DND-41 (cell line): ENCODE measurements around the gene MYOM3.

Experiments
- ATAC-seq: fragments of 200-7000 bp; cut with Tn5 transposase; 3 replicates; pipeline ENCODE4 v1.9.1; 2021; ENCODE audit warnings: low read depth; ENCODE audit not compliant: insufficient read depth
- DNase-seq: peaks from one replicate; pipeline ENCODE4 v3.0.0-alpha.2; 2020
- H2AFZ ChIP-seq: 2 replicates; pipeline ENCODE4 v1.6.0; 2012; ENCODE audit warnings: low read depth, low read length
- H3K27ac ChIP-seq: 2 replicates; pipeline ENCODE4 v1.5.1; 2012; ENCODE audit warnings: low read length, inconsistent platforms
- H3K27me3 ChIP-seq: fragments of 200-600 bp; sonication (generic); 2 replicates; pipeline ENCODE4 v1.6.0; 2012; ENCODE audit warnings: low read length, mild to moderate bottlenecking, inconsistent platforms; ENCODE audit not compliant: insufficient read depth, poor library complexity
- H3K36me3 ChIP-seq: 2 replicates; pipeline ENCODE4 v1.5.1; 2012; ENCODE audit warnings: low read length, inconsistent platforms; ENCODE audit not compliant: insufficient read depth
- H3K4me1 ChIP-seq: 2 replicates; pipeline ENCODE4 v1.5.1; 2012; ENCODE audit warnings: mild to moderate bottlenecking, low read length; ENCODE audit not compliant: insufficient read depth
- H3K4me2 ChIP-seq: 2 replicates; pipeline ENCODE4 v1.6.0; 2012; ENCODE audit warnings: mild to moderate bottlenecking, moderate library complexity, low read length, inconsistent platforms; ENCODE audit not compliant: insufficient read depth
- H3K4me3 ChIP-seq, 2 experiments: fragments of 200-600 bp in 1 of 2; shearing (Covaris generic) in 1 of 2; 2 replicates each; pipeline ENCODE4 v1.5.1; 2012 to 2016; ENCODE audit warnings: inconsistent platforms in 2 of 2, low read length in 2 of 2, mild to moderate bottlenecking in 2 of 2, low read depth in 1 of 2, moderate library complexity in 1 of 2
- H3K79me2 ChIP-seq: 2 replicates; pipeline ENCODE4 v1.6.0; 2012; ENCODE audit warnings: low read length, inconsistent platforms; ENCODE audit not compliant: insufficient read depth
- H3K9ac ChIP-seq: 2 replicates; pipeline ENCODE4 v1.6.0; 2012; ENCODE audit warnings: low read depth, mild to moderate bottlenecking, inconsistent platforms, low read length, moderate library complexity
- H3K9me3 ChIP-seq: 2 replicates; pipeline ENCODE4 v1.5.1; 2012; ENCODE audit warnings: low read length, moderate library complexity, mild to moderate bottlenecking, inconsistent platforms; ENCODE audit not compliant: insufficient read depth, severe bottlenecking
- H4K20me1 ChIP-seq: 2 replicates; pipeline ENCODE4 v1.6.0; 2012; ENCODE audit warnings: low read length; ENCODE audit not compliant: insufficient read depth
- CTCF ChIP-seq: IDR thresholded peaks from 2 replicates; pipeline ENCODE4 v1.5.1; 2012; ENCODE audit warnings: borderline replicate concordance, low read length, moderate library complexity, mild to moderate bottlenecking; ENCODE audit not compliant: poor library complexity, severe bottlenecking; ENCODE audit errors: extremely low read depth
- EZH2 ChIP-seq: IDR thresholded peaks from 3 replicates; pipeline ENCODE4 v1.6.1; 2012; ENCODE audit warnings: borderline replicate concordance, low read depth, mild to moderate bottlenecking, moderate library complexity, low read length, inconsistent platforms; ENCODE audit not compliant: severe bottlenecking

Gene MYOM3

GRCh38 chr1:24113641-24114033, 1.7 kb upstream of the MYOM3 start:
- Histone ChIP-seq H3K36me3 (no peaks in the 10 kb centered on the region), H3K79me2 (no peaks in the 10 kb centered on the region), H3K9ac (no peak overlapping the region), H3K4me3 (no peak overlapping the region), H3K27me3 (peaks cover 35% of the 10 kb centered on the region), H2AFZ (no peak overlapping the region), H3K9me3 (no peaks in the 10 kb centered on the region), H4K20me1 (no peaks in the 10 kb centered on the region; the same call in none of the 2 replicates), H3K27ac (no peak overlapping the region), H3K4me2 (no peak overlapping the region), H3K4me1 (no peaks in the 10 kb centered on the region)
- no peak for DNase-seq
- TF ChIP-seq CTCF (no peak), EZH2 (no peak)
- ATAC-seq = no peak

- DNase-seq (no peak), ATAC-seq (no peak)
- Histone ChIP-seq H3K4me1 (no peaks in the 10 kb centered on the region), H3K27ac (no peak overlapping the region), H3K9me3 (no peaks in the 10 kb centered on the region), H3K4me2 (no peak overlapping the region), H3K36me3 (no peaks in the 10 kb centered on the region), H2AFZ (no peak overlapping the region), H3K79me2 (no peaks in the 10 kb centered on the region), H3K9ac (no peak overlapping the region), H4K20me1 (no peaks in the 10 kb centered on the region; the same call in none of the 2 replicates), H3K4me3 (no peak overlapping the region), H3K27me3 (peaks cover 29% of the 10 kb centered on the region)
- TF ChIP-seq EZH2 (no peak), CTCF (no peak)
These were observed 506 bp downstream of the MYOM3 start for GRCh38 chr1:24111262-24111995.

GRCh38 chr1:24110642-24111261, 1.2 kb downstream of the MYOM3 start:
- no peaks in the 10 kb centered on the region for H3K9me3 ChIP-seq
- H3K9ac ChIP-seq = no peak overlapping the region
- H3K27ac ChIP-seq = no peak overlapping the region
- no peaks in the 10 kb centered on the region for H3K4me1 ChIP-seq
- H3K36me3 ChIP-seq = no peaks in the 10 kb centered on the region
- peaks cover 25% of the 10 kb centered on the region for H3K27me3 ChIP-seq
- no peak overlapping the region for H3K4me2 ChIP-seq
- H3K79me2 ChIP-seq = no peaks in the 10 kb centered on the region
- H2AFZ ChIP-seq = no peak overlapping the region
- no peak for TF ChIP-seq CTCF
- no peak for TF ChIP-seq EZH2
- H3K4me3 ChIP-seq = no peak overlapping the region
- DNase-seq = no peak
- no peak for ATAC-seq
- no peaks in the 10 kb centered on the region; the same call in 1 of the 2 replicates for H4K20me1 ChIP-seq
